GM21529 (cell line): ENCODE data around the gene CAPN5.
"Not testable (repeated sequence)": the region's sequence is repeated elsewhere in the genome, so short reads cannot be mapped to it uniquely, and the experiment has no call there.

ENCODE experiments used
- ATAC-seq: cut with Tn5 transposase; IDR thresholded peaks from one replicate; pipeline ENCODE4 v1.9.1; 2021; ENCODE audit not compliant: unreplicated experiment

The CAPN5 gene

GRCh38 chr11:77042111-77042726 lies 24.6 kb upstream of the CAPN5 start:
- no peak for ATAC-seq

GRCh38 chr11:77044356-77044755 lies 22.4 kb upstream of the CAPN5 start:
- ATAC-seq: no peak

GRCh38 chr11:77044886-77045285 lies 21.9 kb upstream of the CAPN5 start:
- ATAC-seq: no peak

- ATAC-seq: no peak
These were observed 20.7 kb upstream of the CAPN5 start for GRCh38 chr11:77046060-77046501.

GRCh38 chr11:77047007-77047927 lies 19.5 kb upstream of the CAPN5 start:
- peak; percentile 82 for ATAC-seq

GRCh38 chr11:77047928-77048446 lies 18.8 kb upstream of the CAPN5 start:
- ATAC-seq: not testable (repeated sequence)

GRCh38 chr11:77049026-77049425 lies 17.7 kb upstream of the CAPN5 start:
- ATAC-seq: no peak

GRCh38 chr11:77051511-77051910 lies 15.3 kb upstream of the CAPN5 start:
- ATAC-seq: no peak

- ATAC-seq: no peak
These were observed 14.3 kb upstream of the CAPN5 start for GRCh38 chr11:77052518-77052917.

- no peak for ATAC-seq
These were observed 13.4 kb upstream of the CAPN5 start for GRCh38 chr11:77053217-77054015.

- no peak for ATAC-seq
These were observed 12.7 kb upstream of the CAPN5 start for GRCh38 chr11:77054084-77054483.

- no peak for ATAC-seq
These were observed 11.6 kb upstream of the CAPN5 start for GRCh38 chr11:77055101-77055561.

- ATAC-seq: no peak
These were observed 10.9 kb upstream of the CAPN5 start for GRCh38 chr11:77055913-77056312.

- ATAC-seq: no peak
These were observed 9.9 kb upstream of the CAPN5 start for GRCh38 chr11:77056814-77057402.

- ATAC-seq: no peak
These were observed 8.8 kb upstream of the CAPN5 start for GRCh38 chr11:77057938-77058474.

- ATAC-seq: no peak
These were observed 7.9 kb upstream of the CAPN5 start for GRCh38 chr11:77058900-77059299.

- no peak for ATAC-seq
These were observed 7.0 kb upstream of the CAPN5 start for GRCh38 chr11:77059806-77060205.

- ATAC-seq: no peak
These were observed 6.5 kb upstream of the CAPN5 start for GRCh38 chr11:77060234-77060633.

- not testable (repeated sequence) for ATAC-seq
These were observed 5.5 kb upstream of the CAPN5 start for GRCh38 chr11:77061258-77061657.

- no peak for ATAC-seq
These were observed 3.8 kb upstream of the CAPN5 start for GRCh38 chr11:77062924-77063323.
